Measurements from ENCODE around the gene NPIPB12.
"Not testable (repeated sequence)": the region's sequence is repeated elsewhere in the genome, so short reads cannot be mapped to it uniquely, and the experiment has no call there.

DNA sequence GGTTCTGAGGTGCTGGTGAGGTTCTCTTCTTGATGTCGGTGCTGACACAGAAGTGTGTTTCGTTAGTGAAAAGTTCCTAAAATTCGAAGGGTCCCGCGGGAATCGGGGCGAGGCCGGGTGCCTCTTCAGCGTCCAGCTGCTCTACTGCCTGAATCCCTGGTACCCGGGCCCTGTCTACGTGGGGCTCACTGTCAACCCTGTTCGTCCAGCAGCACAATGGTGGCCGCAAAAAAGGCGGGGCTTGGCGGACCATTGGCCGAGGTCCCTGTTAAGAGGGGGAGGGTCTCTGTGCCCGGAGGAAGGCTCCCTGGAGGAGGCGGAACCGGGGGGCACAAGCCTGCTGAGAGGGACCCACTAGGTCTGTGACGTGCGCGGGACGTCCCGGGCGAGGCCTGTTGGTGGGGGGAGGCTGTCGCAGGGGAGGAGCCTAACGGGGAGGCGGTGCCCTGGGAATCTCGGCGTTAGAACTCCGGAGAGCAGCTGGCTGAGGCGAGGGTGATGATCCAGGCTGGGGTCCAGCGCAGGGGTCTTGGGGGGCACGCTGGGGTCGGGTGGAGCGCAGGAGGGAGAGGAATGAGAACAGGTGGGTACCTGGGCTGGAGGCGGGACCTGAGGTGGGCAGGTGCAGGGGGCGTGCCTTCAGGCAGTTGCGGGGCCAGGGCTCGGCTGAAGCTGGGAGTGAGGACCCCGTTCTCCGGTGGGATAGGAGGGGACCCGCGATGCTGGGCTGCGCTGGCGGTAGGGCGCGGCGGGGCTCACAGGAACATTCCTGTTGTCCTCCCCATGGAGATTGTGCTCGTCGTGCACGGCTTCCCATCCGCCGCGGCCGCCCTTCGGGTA, 40.0 kb downstream of the NPIPB12 start:
- not testable (repeated sequence) for TF ChIP-seq EZH2 (IDR thresholded peaks at IDR 0.05; ENCODE audit: insufficient read depth, poor library complexity, severe bottlenecking); EZH2phosphoT487 (IDR thresholded peaks at IDR 0.05; ENCODE audit: insufficient read depth, low read depth)

All from GM23248 (cell line).